GM12878 (cell line): ENCODE data around the gene CLMP. TPM values are rescaled to one million over a fixed set of nuclear protein-coding genes. Genes with fewer than 3 reads are reported as not detected.

Experiments
- ATAC-seq: fragments of 200-7000 bp; cut with Tn5 transposase; 3 replicates; pipeline ENCODE4 v1.9.1; 2020; ENCODE audit warnings: mild to moderate bottlenecking, moderate library complexity
- BruUV-seq: library from RNA; stranded (reverse); fragments of 400-500 nt; replicated peaks from 2 replicates; lab custom pipeline; 2021; lab: Mats Ljungman, UMichigan
- CTCF ChIA-PET: fragments of 300-600 bp; sonication (Branson Sonifier 250); formaldehyde crosslinking; extraction: SDS; loops from one replicate; lab custom pipeline; 2021; ENCODE audit warnings: inconsistent platforms; lab: Yijun Ruan, JAX
- POLR2A ChIA-PET: fragments of 350-600 bp; formaldehyde crosslinking; extraction: SDS; loops from one replicate; lab custom pipeline; 2021; ENCODE audit warnings: inconsistent platforms; lab: Charles Lee
- RAD21 ChIA-PET: fragments of 300-600 bp; sonication (Branson Sonifier 250); formaldehyde crosslinking; loops from one replicate; lab custom pipeline; 2023; ENCODE audit warnings: antibody characterized with exemption; ENCODE audit not compliant: unreplicated experiment; lab: Charles Lee
- SMC1A ChIA-PET: fragments of 300-600 bp; sonication (Branson Sonifier 250); formaldehyde crosslinking; loops from one replicate; lab custom pipeline; 2023; ENCODE audit not compliant: unreplicated experiment, uncharacterized antibody; lab: Charles Lee
- DNase-seq: peaks from one replicate; pipeline ENCODE4 v3.0.0-alpha.2; 2011; ENCODE audit warnings: low read depth, low spot score
- FAIRE-seq: peaks from 3 replicates; lab custom pipeline; 2011; peaks lifted over from hg19 to GRCh38; lab: Jason Lieb, UNC
- H2AFZ ChIP-seq: 2 replicates; pipeline ENCODE4 v1.6.0; 2011; ENCODE audit warnings: low read depth, low read length, control low read depth; ENCODE audit not compliant: control insufficient read depth
- H3K27ac ChIP-seq: 2 replicates; pipeline ENCODE4 v1.5.1; 2011; ENCODE audit warnings: control low read depth; ENCODE audit not compliant: control insufficient read depth, insufficient read depth
- H3K27me3 ChIP-seq, 2 experiments: replicated peaks in 1 of 2; 2 replicates each; pipeline versions ENCODE4 v1.6.0 to v1.6.1; 2011; ENCODE audit warnings: low read length in 1 of 2; ENCODE audit not compliant: control insufficient read depth in 2 of 2, insufficient read depth in 2 of 2
- H3K36me3 ChIP-seq, 2 experiments: 2 replicates each; pipeline ENCODE4 v1.5.1; 2011; ENCODE audit warnings: low read length in 1 of 2; ENCODE audit not compliant: control insufficient read depth in 2 of 2, insufficient read depth in 2 of 2
- H3K4me1 ChIP-seq: 2 replicates; pipeline ENCODE4 v1.6.1; 2011; ENCODE audit warnings: mild to moderate bottlenecking, low read length, moderate library complexity, mixed read lengths; ENCODE audit not compliant: control insufficient read depth, insufficient read depth
- H3K4me2 ChIP-seq: 2 replicates; pipeline ENCODE4 v1.6.0; 2011; ENCODE audit warnings: control low read depth; ENCODE audit not compliant: control insufficient read depth, insufficient read depth
- H3K4me3 ChIP-seq: fragments of 200-600 bp; sonication (generic); 2 replicates; pipeline ENCODE4 v1.5.1; 2016
- H3K79me2 ChIP-seq: 2 replicates; pipeline ENCODE4 v1.6.0; 2011; ENCODE audit warnings: low read length; ENCODE audit not compliant: control insufficient read depth, insufficient read depth
- H3K9ac ChIP-seq: 2 replicates; pipeline ENCODE4 v1.8.0; 2011; ENCODE audit warnings: low read length, control low read depth, mixed read lengths; ENCODE audit not compliant: control insufficient read depth, insufficient read depth
- H3K9me3 ChIP-seq: replicated peaks from 3 replicates; pipeline ENCODE4 v1.5.1; 2011; ENCODE audit warnings: mild to moderate bottlenecking, low read length; ENCODE audit not compliant: control insufficient read depth, insufficient read depth
- H4K20me1 ChIP-seq: 2 replicates; pipeline ENCODE4 v1.6.0; 2011; ENCODE audit not compliant: control insufficient read depth, insufficient read depth
- CEBPB ChIP-seq, 2 experiments: fragments of 150-350 bp in 1 of 2; IDR thresholded peaks; 2 replicates each; pipeline ENCODE4 v1.6.1; 2012 to 2014; ENCODE audit warnings: low read depth in 2 of 2, low read length in 2 of 2, borderline replicate concordance in 1 of 2, inconsistent platforms in 1 of 2
- CUX1 ChIP-seq: IDR thresholded peaks from 2 replicates; pipeline ENCODE4 v1.6.1; 2012; ENCODE audit warnings: improper control_type of control experiment, low read depth, low read length; ENCODE audit not compliant: insufficient replicate concordance
- IRF5 ChIP-seq: fragments of 450-650 bp; IDR thresholded peaks from 2 replicates; pipeline ENCODE4 v1.6.1; 2017; ENCODE audit warnings: borderline replicate concordance
- POU2F2 ChIP-seq: IDR thresholded peaks from 3 replicates; pipeline ENCODE4 v1.6.1; 2011; ENCODE audit warnings: low read depth, mild to moderate bottlenecking, low read length, borderline replicate concordance
- WGBS: methylation state at CpG from one replicate; pipeline ENCODE4 v1.1.6; 2016; ENCODE audit warnings: low lambda C conversion rate; ENCODE audit not compliant: insufficient replicate concordance, insufficient coverage; ENCODE audit errors: missing lambda C conversion rate; 5-methylcytosine and 5-hydroxymethylcytosine counted together
- in situ Hi-C: fragments of 300-500 bp; cut with MboI; formaldehyde crosslinking; loops from 9 replicates; pipeline ENCODE4 v1.14.3; 2018; ENCODE audit warnings: mixed read lengths
- intact Hi-C: fragments of 100-400 bp; cut with micrococcal nuclease; formaldehyde crosslinking; loops from one replicate; pipeline ENCODE4 v1.14.2; 2022; ENCODE audit not compliant: unreplicated experiment
- polyA plus RNA-seq, 11 experiments: library from polyadenylated mRNA; depleted of rRNA in 4 of 11; unstranded in 6 of 11; stranded (reverse) in 5 of 11; fragments of >200 nt; fragmentation: Nextera tagmentation in 4 of 11; fragmentation: Illumina TruSeq in 1 of 11; extraction: Ambion mirVana in 4 of 11; extraction: Trizol in 1 of 11; gene quantifications; 1 replicate in 1 of 11; 2 replicates in 10 of 11; pipeline versions ENCODE4 v1.2.1 to v1.2.3, GENCODE V29; 2011 to 2016; ENCODE audit warnings: inconsistent platforms in 2 of 11, missing spikeins in 2 of 11, low read depth in 1 of 11
- total RNA-seq, 4 experiments: library from RNA; depleted of rRNA in 3 of 4; stranded (reverse); fragments of >200 nt in 3 of 4; fragmentation: Illumina TruSeq in 1 of 4; extraction: Trizol in 1 of 4; gene quantifications; 2 replicates each; pipeline versions ENCODE4 v1.2.1 to v1.2.3, GENCODE V29; 2013 to 2021

The CLMP gene
- total and polyA plus RNA-seq, 10 of the 15 experiments (the other 5 are each of a cell fraction or from before 2014, with no cell fraction given) = 0.01 to 0.71 (median 0.20) TPM; not detected in 4

DNA sequence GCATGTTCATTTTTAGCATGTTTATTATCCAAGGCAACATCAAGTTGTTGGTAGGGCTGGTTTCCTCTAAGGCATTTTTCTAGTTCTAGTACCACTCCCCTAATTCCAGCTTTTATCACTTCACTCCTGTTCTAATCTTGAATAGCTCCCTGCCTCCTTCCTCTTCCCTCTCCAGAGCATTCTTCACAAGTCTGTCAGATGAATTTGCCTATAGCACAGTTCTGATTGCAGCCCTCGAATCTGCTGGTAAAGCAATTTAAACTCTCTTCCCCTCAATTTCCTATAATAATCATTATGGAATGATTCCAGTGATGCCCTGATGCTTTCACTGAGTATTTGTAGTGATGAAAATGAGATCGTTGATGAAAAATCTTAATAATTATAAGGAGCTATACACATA is 43.3 kb downstream of the CLMP start (continued):
- TF ChIP-seq CUX1 (no peak), POU2F2 (no peak)
- TF ChIP-seq, all 136 proteins: peak for 0

- H3K36me3 ChIP-seq = no peaks in the 10 kb centered on the region
- H3K79me2 ChIP-seq = no peaks in the 10 kb centered on the region
- H2AFZ ChIP-seq = no peak overlapping the region
- DNase-seq = no peak
- no peak overlapping the region for H3K4me3 ChIP-seq
- BruUV-seq = no TSS peak
- ATAC-seq = no peak
- RAD21 ChIA-PET = no interaction called here
- peaks cover 0 to 4% of the 10 kb centered on the region in 2 experiments; a peak in 3 of 4 replicates for H3K27me3 ChIP-seq
- FAIRE-seq = no peak
- CTCF ChIA-PET = interaction anchor here (1.5 kb wide), 1 partner anchor 11 kb away, joined by 5 read pairs; no protein-coding TSS in a partner anchor
- H3K9me3 ChIP-seq = no peaks in the 10 kb centered on the region
- TF ChIP-seq IRF5 (no peak), CEBPB (IDR thresholded peaks at IDR 0.05; ENCODE audit: borderline replicate concordance in 1 of 2, low read depth in 2 of 2, low read length in 2 of 2) (no peak)
- POLR2A ChIA-PET = no interaction called here
- 52% methylated on average over 3 of the region's 3 CpGs for WGBS
- intact Hi-C loops (no loop called here), in situ Hi-C loops (no loop called here)
- H3K4me2 ChIP-seq = no peak overlapping the region
- no peak overlapping the region for H3K27ac ChIP-seq
- no peak overlapping the region for H3K9ac ChIP-seq
- no peaks in the 10 kb centered on the region for H3K4me1 ChIP-seq
- H4K20me1 ChIP-seq = no peaks in the 10 kb centered on the region
- SMC1A ChIA-PET = no interaction called here
These were observed 43.7 kb downstream of the CLMP start for GRCh38 chr11:123151366-123151765.
